T-cell (primary cell): Measurements from ENCODE around the gene ATF7IP. TPM values are rescaled to one million over a fixed set of nuclear protein-coding genes. Genes with fewer than 3 reads are reported as not detected.
A peak's percentile ranks its signal among the peaks of the same experiment; 100 is the strongest.

Experiments
- ATAC-seq, 4 experiments: fragments of 200-7000 bp in 3 of 4; fragments of 150-1000 bp in 1 of 4; cut with Tn5 transposase; replicated peaks in 1 of 4; 1 replicate in 3 of 4; 2 replicates in 1 of 4; pipeline ENCODE4 v1.10.0; 2021; ENCODE audit warnings: moderate library complexity in 3 of 4, mild to moderate bottlenecking in 2 of 4, moderate number of reproducible peaks in 1 of 4
- CTCF ChIA-PET, 2 donors: fragments of 300-600 bp; sonication (Branson Sonifier 250); formaldehyde crosslinking; loops; one replicate each; lab custom pipeline; 2022; ENCODE audit warnings: antibody characterized with exemption in 2 of 2; lab: Charles Lee
- POLR2A ChIA-PET, 2 donors: fragments of 300-600 bp; sonication (Branson Sonifier 250); formaldehyde crosslinking; loops; one replicate each; lab custom pipeline; 2022; ENCODE audit warnings: antibody characterized with exemption in 2 of 2; lab: Charles Lee
- DNase-seq, 35 experiments: peaks; one replicate each; pipeline versions ENCODE4 v3.0.0 to v3.0.0-alpha.2; 2013 to 2023
- H3K27ac ChIP-seq: one replicate; pipeline ENCODE4 v1.5.1; 2013; ENCODE audit warnings: low read length
- H3K27me3 ChIP-seq, 2 experiments: replicated peaks in 1 of 2; 1 replicate in 1 of 2; 2 replicates in 1 of 2; pipeline versions ENCODE4 v1.6.1 to v1.7.0; 2013; ENCODE audit warnings: low read length in 1 of 2, mixed read lengths in 1 of 2; ENCODE audit not compliant: control insufficient read depth in 2 of 2, insufficient read depth in 2 of 2; ENCODE audit errors: extremely low read depth in 1 of 2
- H3K36me3 ChIP-seq, 2 donors: 1 replicate in 1 of 2; 2 replicates in 1 of 2; pipeline versions ENCODE4 v1.6.1 to v1.7.0; 2013; ENCODE audit warnings: low read length in 1 of 2; ENCODE audit not compliant: control insufficient read depth in 2 of 2, insufficient read depth in 1 of 2; ENCODE audit errors: extremely low read depth in 1 of 2
- H3K4me1 ChIP-seq, 2 experiments: 1 replicate in 1 of 2; 2 replicates in 1 of 2; pipeline versions ENCODE4 v1.6.1 to v1.7.0; 2013; ENCODE audit warnings: low read length in 2 of 2, mixed read lengths in 1 of 2; ENCODE audit not compliant: insufficient read depth in 2 of 2, control insufficient read depth in 1 of 2; ENCODE audit errors: extremely low read depth in 1 of 2
- H3K4me3 ChIP-seq, 2 donors: 1 replicate in 1 of 2; 2 replicates in 1 of 2; pipeline versions ENCODE4 v1.5.1 to v1.7.0; 2013; ENCODE audit warnings: mild to moderate bottlenecking in 2 of 2, low read length in 1 of 2, moderate library complexity in 1 of 2; ENCODE audit not compliant: control insufficient read depth in 1 of 2; ENCODE audit errors: extremely low read depth in 1 of 2
- H3K9me3 ChIP-seq: 2 replicates; pipeline ENCODE4 v1.7.0; 2013
- H3K27ac Mint-ChIP-seq, 2 donors: one replicate each; pipeline ENCODE4 v1.8.0; 2020 to 2021; ENCODE audit warnings: mild to moderate bottlenecking in 2 of 2, mixed read lengths in 2 of 2
- H3K27me3 Mint-ChIP-seq, 2 donors: one replicate each; pipeline ENCODE4 v1.8.0; 2021 to 2022; ENCODE audit warnings: mixed read lengths in 2 of 2
- H3K36me3 Mint-ChIP-seq: one replicate; pipeline ENCODE4 v1.8.0; 2021; ENCODE audit warnings: mixed read lengths
- H3K4me1 Mint-ChIP-seq, 3 donors: one replicate each; pipeline ENCODE4 v1.8.0; 2020 to 2022; ENCODE audit warnings: mixed read lengths in 3 of 3, mild to moderate bottlenecking in 1 of 3
- H3K4me3 Mint-ChIP-seq, 3 donors: one replicate each; pipeline ENCODE4 v1.8.0; 2020 to 2022; ENCODE audit warnings: mild to moderate bottlenecking in 3 of 3, mixed read lengths in 3 of 3, moderate library complexity in 3 of 3
- H3K9me3 Mint-ChIP-seq, 3 donors: one replicate each; pipeline ENCODE4 v1.8.0; 2020 to 2022; ENCODE audit warnings: mixed read lengths in 3 of 3
- WGBS: methylation state at CpG from one replicate; pipeline ENCODE4 v1.1.5; 2013; ENCODE audit warnings: missing lambda C conversion rate; ENCODE audit not compliant: insufficient coverage; 5-methylcytosine and 5-hydroxymethylcytosine counted together
- total RNA-seq, 35 experiments: library from RNA in 6 of 35; stranded (reverse) in 6 of 35; fragments of 120-200 nt in 1 of 35; gene quantifications; one replicate each; pipeline versions ENCODE4 v1.2.1 to v1.2.4 and lab custom pipeline; 2013 to 2026

Gene ATF7IP
- total RNA-seq, 5 donors from 2014 or later (not counting 1 experiment from before 2014, with no cell fraction given): 112 to 165 (median 147) TPM

GRCh38 chr12:14366209-14367039, 942 bp downstream of the ATF7IP start:
- ChIA-PET CTCF (interaction anchor here (0.8 to 3.0 kb wide), 27 partner anchors 8 to 596 kb away, joined by 3 to 115 read pairs (median 6); partner anchors contain the start of genes C12orf60 (in 1 of the 2) and WBP11 (in 1 of the 2)), POLR2A (interaction anchor here (0.6 to 2.3 kb wide), 25 partner anchors 10 to 582 kb away, joined by 3 to 56 read pairs (median 6); a partner anchor contains a TSS)
- Histone ChIP-seq H3K27me3 (no peaks in the 10 kb centered on the region), H3K27ac (peak overlapping the region; percentile 97), H3K4me1 (peaks cover 20 to 22% of the 10 kb centered on the region in 2 experiments), H3K9me3 (no peaks in the 10 kb centered on the region), H3K4me3 (peak overlapping the region; percentile 63 to 75), H3K36me3 (peaks cover 0 to 3% of the 10 kb centered on the region in 2 donors)
- Mint-ChIP-seq H3K9me3 (no peaks in the 10 kb centered on the region), H3K27me3 (no peaks in the 10 kb centered on the region), H3K36me3 (peaks cover 18% of the 10 kb centered on the region), H3K4me3 (peak overlapping the region; percentile 75 to 90 (median 85)), H3K4me1 (peaks cover 42 to 51% (median 50%) of the 10 kb centered on the region in 3 donors), H3K27ac (peak overlapping the region; percentile 95 to 98)
- ATAC-seq (no peak), DNase-seq (peak in 2 of 35 experiments; percentile 5 to 60)
- whole genome bisulfite sequencing: 0% methylated on average over 3 of the region's 5 CpGs

DNA sequence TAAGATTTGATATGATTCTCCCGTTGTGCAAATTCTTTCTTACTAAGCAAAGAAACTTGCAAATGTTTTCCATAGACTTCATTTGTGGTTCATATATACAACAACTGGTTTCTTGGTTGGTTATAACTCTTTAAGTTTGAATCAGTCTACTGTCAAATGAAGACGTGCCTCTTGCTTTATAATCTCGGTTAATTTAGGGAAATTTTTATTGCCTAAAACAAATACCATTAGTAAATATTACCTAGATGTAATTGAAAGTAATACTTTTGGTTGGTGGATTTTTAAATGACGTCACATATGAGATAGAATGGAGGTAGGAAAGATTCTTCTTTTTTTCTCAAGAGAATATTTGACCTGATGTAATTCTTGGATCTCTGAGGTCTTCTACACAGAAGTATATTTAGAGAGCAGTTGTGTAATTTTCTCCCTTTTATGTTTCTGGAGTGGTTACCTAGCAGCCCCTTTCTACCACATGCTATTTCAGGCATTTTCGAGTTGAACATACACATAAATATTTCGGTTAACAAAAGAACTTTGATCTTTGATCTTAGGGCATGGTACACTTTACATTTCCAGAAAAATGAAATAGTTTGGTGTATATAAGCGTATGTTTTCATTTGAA, 1.7 kb downstream of the ATF7IP start:
- H3K4me1 ChIP-seq: peaks cover 22% of the 10 kb centered on the region in 2 experiments
- WGBS: no CpG with 5 or more reads among the region's 7 CpGs
- peaks cover 0 to 3% of the 10 kb centered on the region in 2 donors for H3K36me3 ChIP-seq
- H3K9me3 ChIP-seq: no peaks in the 10 kb centered on the region
- Mint-ChIP-seq H3K27me3 (no peaks in the 10 kb centered on the region), H3K4me3 (peak overlapping the region; percentile 75 to 90 (median 85)), H3K36me3 (peaks cover 21% of the 10 kb centered on the region), H3K27ac (peak overlapping the region; percentile 95 to 98), H3K9me3 (no peaks in the 10 kb centered on the region), H3K4me1 (peaks cover 48 to 58% (median 57%) of the 10 kb centered on the region in 3 donors)
- peak in 1 of 4 experiments; percentile 48 for ATAC-seq
- ChIA-PET CTCF (interaction anchor here (2.0 to 3.0 kb wide), 8 partner anchors 19 to 128 kb away, joined by 6 to 115 read pairs (median 36); no protein-coding TSS in a partner anchor), POLR2A (interaction anchor here in 1 of 2 donors (1.0 to 2.2 kb wide), 2 partner anchors 18 to 403 kb away, joined by 3 to 32 read pairs; a partner anchor contains a TSS)
- H3K27ac ChIP-seq: peak overlapping the region; percentile 97
- peak overlapping the region; percentile 45 to 63 for H3K4me3 ChIP-seq
- H3K27me3 ChIP-seq: no peaks in the 10 kb centered on the region
- peak in 4 of 35 experiments; percentile 7 to 78 (median 16) for DNase-seq

- POLR2A ChIA-PET: interaction anchor here (1.0 to 2.6 kb wide), 4 partner anchors 15 to 49 kb away, joined by 3 to 11 read pairs (median 4); no protein-coding TSS in a partner anchor
- Mint-ChIP-seq H3K36me3 (peaks cover 26% of the 10 kb centered on the region), H3K9me3 (no peaks in the 10 kb centered on the region), H3K4me3 (peak overlapping the region in 2 of 3 donors; percentile 61 to 66), H3K27me3 (no peaks in the 10 kb centered on the region), H3K27ac (peak overlapping the region; percentile 85 to 94), H3K4me1 (peaks cover 61 to 80% (median 68%) of the 10 kb centered on the region in 3 donors)
- H3K9me3 ChIP-seq: no peaks in the 10 kb centered on the region
- H3K27me3 ChIP-seq: no peaks in the 10 kb centered on the region
- no peak for ATAC-seq
- 83% methylated on average over 4 of the region's 7 CpGs for WGBS
- DNase-seq: peak in 1 of 35 experiments; percentile 6
- peaks cover 0 to 3% of the 10 kb centered on the region in 2 donors for H3K36me3 ChIP-seq
- H3K4me1 ChIP-seq: peaks cover 25 to 36% of the 10 kb centered on the region in 2 experiments
- no peak overlapping the region for H3K4me3 ChIP-seq
- peak overlapping the region; percentile 97 for H3K27ac ChIP-seq
- CTCF ChIA-PET: interaction anchor here in 1 of 2 donors (1.1 to 1.3 kb wide), 2 partner anchors 32 to 35 kb away, joined by 3 to 5 read pairs; no protein-coding TSS in a partner anchor
Measured at GRCh38 chr12:14369311-14369710, 3.8 kb downstream of the ATF7IP start.

- peaks cover 0 to under 1% (median 0%) of the 10 kb centered on the region in 3 donors for H3K9me3 Mint-ChIP-seq
- H3K9me3 ChIP-seq: no peaks in the 10 kb centered on the region
- H3K27me3 Mint-ChIP-seq: no peaks in the 10 kb centered on the region
- peaks cover 61 to 68% (median 67%) of the 10 kb centered on the region in 3 donors for H3K4me1 Mint-ChIP-seq
- H3K36me3 ChIP-seq: peaks cover 3% of the 10 kb centered on the region in 2 donors
- peak overlapping the region; percentile 36 for H3K27ac ChIP-seq
- peaks cover 18 to 38% of the 10 kb centered on the region in 2 experiments for H3K4me1 ChIP-seq
- H3K27me3 ChIP-seq: no peaks in the 10 kb centered on the region
- ChIA-PET CTCF (interaction anchor here (0.6 to 4.0 kb wide), 5 partner anchors 8 to 96 kb away, joined by 3 to 30 read pairs (median 5); partner anchors contain the start of gene ATF7IP (in 1 of the 2)), POLR2A (interaction anchor here (0.6 to 5.5 kb wide), 6 partner anchors 11 to 33 kb away, joined by 5 to 51 read pairs (median 8); no protein-coding TSS in a partner anchor)
- ATAC-seq (peak in 2 of 4 experiments; percentile 40 to 46), DNase-seq (no peak)
- H3K36me3 Mint-ChIP-seq: peaks cover 38% of the 10 kb centered on the region
- no peak overlapping the region for H3K4me3 ChIP-seq
- H3K4me3 Mint-ChIP-seq: peak overlapping the region; percentile 35 to 51 (median 37)
- peak overlapping the region; percentile 80 to 82 for H3K27ac Mint-ChIP-seq
Measured at GRCh38 chr12:14373217-14373616, 7.7 kb downstream of the ATF7IP start.

DNA sequence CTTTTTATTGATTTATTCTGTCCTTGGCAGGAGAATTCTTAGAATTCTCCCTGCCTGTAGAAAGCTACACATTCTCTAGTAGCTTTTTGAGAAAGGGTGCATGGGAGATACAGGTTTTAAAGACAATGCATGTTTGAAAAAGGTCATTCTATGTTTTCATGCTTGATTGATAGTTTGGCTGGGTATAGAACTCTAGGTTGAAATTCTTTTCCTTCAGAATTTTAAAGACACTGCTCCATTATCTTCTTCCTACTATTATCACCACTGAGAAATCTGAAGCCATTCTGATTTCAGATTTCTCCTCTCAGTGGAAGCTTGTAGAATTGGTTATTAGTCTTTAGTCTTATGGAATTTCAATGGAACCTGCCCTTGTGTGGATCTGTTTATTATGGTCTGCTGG, 14.0 kb downstream of the ATF7IP start:
- CTCF ChIA-PET: interaction anchor here in 1 of 2 donors (0.6 kb wide), 1 partner anchor 11 kb away, joined by 3 read pairs; no protein-coding TSS in a partner anchor
- H3K36me3 Mint-ChIP-seq: peaks cover 50% of the 10 kb centered on the region

More for the DNA sequence above, 14.0 kb downstream of the ATF7IP start:
- Histone ChIP-seq H3K27me3 (no peaks in the 10 kb centered on the region), H3K27ac (no peak overlapping the region), H3K4me1 (peaks cover 8 to 21% of the 10 kb centered on the region in 2 experiments), H3K4me3 (no peak overlapping the region), H3K36me3 (peaks cover 3 to 12% of the 10 kb centered on the region in 2 donors), H3K9me3 (peaks cover 12% of the 10 kb centered on the region)
- Mint-ChIP-seq H3K27ac (no peak overlapping the region), H3K27me3 (no peaks in the 10 kb centered on the region), H3K9me3 (peaks cover 6 to 22% (median 7%) of the 10 kb centered on the region in 3 donors), H3K4me1 (peaks cover 32 to 59% (median 46%) of the 10 kb centered on the region in 3 donors), H3K4me3 (peak overlapping the region in 1 of 3 donors; percentile 8)
- ATAC-seq (no peak), DNase-seq (no peak)
- POLR2A ChIA-PET: interaction anchor here in 1 of 2 donors (0.6 kb wide), 1 partner anchor 15 kb away, joined by 3 read pairs; no protein-coding TSS in a partner anchor
